GM23338 (cell line): ENCODE measurements around the gene SIKE1. TPM values are rescaled to one million over a fixed set of nuclear protein-coding genes. Genes with fewer than 3 reads are reported as not detected.

ENCODE experiments used
- ETS1 ChIP-seq: IDR thresholded peaks from 2 replicates; pipeline ENCODE4 v1.6.1; 2016; ENCODE audit warnings: antibody characterized with exemption
- EZH2 ChIP-seq: fragments of 200-600 bp; sonication (generic); IDR thresholded peaks from one replicate; pipeline ENCODE4 v1.8.0; 2017; ENCODE audit warnings: antibody characterized with exemption, mild to moderate bottlenecking, low read depth; ENCODE audit not compliant: unreplicated experiment
- JUNB ChIP-seq: IDR thresholded peaks from one replicate; pipeline ENCODE4 v1.6.1; 2016; ENCODE audit warnings: antibody characterized with exemption; ENCODE audit not compliant: unreplicated experiment
- ZNF462 ChIP-seq: fragments of 250-450 bp; sonication (Bioruptor Pico); IDR thresholded peaks from 2 replicates; pipeline ENCODE4 v1.5.0; 2020; ENCODE audit warnings: mild to moderate bottlenecking, moderate library complexity
- polyA plus RNA-seq: library from polyadenylated mRNA; unstranded; fragments of >200 nt; fragmentation: Nextera tagmentation; extraction: Ambion mirVana; gene quantifications from 2 replicates; pipeline ENCODE4 v1.2.1, GENCODE V29; 2016
- small RNA-seq: library from RNA; depleted of rRNA; stranded (forward); fragments of <200 nt; gene quantifications from one replicate; pipeline ENCODE3, GENCODE V24; 2014; ENCODE audit warnings: low replicate concordance
- total RNA-seq: library from RNA; depleted of rRNA; stranded (reverse); fragments of >200 nt; shearing (Covaris generic); gene quantifications from 2 replicates; pipeline ENCODE4 v1.2.3, GENCODE V29; 2014; rRNA removed

The SIKE1 gene
- total and polyA plus RNA-seq, 2 experiments from 2014 or later: 74.0 to 96.3 TPM

GRCh38 chr1:114720492-114720891 is 60.0 kb downstream of the SIKE1 start (continued):
- no peak for TF ChIP-seq ZNF462
- TF ChIP-seq EZH2: no peak
- TF ChIP-seq JUNB: no peak
- no peak for TF ChIP-seq ETS1

Small RNA genes lying within 50 kb of the gene (small RNA-seq; reads per million reads assigned to genes)
- 0.17 reads per million for gene RNY1P13

Other genes starting within 250 kb of the SIKE1 start
- gene BCAS2, start 199.1 kb downstream of the SIKE1 start, total RNA-seq: 49.9 and 50.7 TPM in 2 replicates
- gene BCAS2, start 199.1 kb downstream of the SIKE1 start, polyA plus RNA-seq: 75.4 and 111 TPM in 2 replicates
- 2.9 and 4.1 TPM in 2 replicates for gene DENND2C, start 110.6 kb downstream of the SIKE1 start, total RNA-seq
- gene DENND2C, start 110.6 kb downstream of the SIKE1 start, polyA plus RNA-seq: 4.9 and 7.0 TPM in 2 replicates
- gene AMPD1, start 85.1 kb downstream of the SIKE1 start, total RNA-seq: not detected in 2 replicates
- 0.27 TPM in 1 of 2 replicates, not detected in the other for gene AMPD1, start 85.1 kb downstream of the SIKE1 start, polyA plus RNA-seq
- 83.2 and 84.7 TPM in 2 replicates for gene NRAS, start 63.9 kb downstream of the SIKE1 start, total RNA-seq
- gene NRAS, start 63.9 kb downstream of the SIKE1 start, polyA plus RNA-seq: 18.4 and 22.3 TPM in 2 replicates
- gene CSDE1, start 22.7 kb downstream of the SIKE1 start, total RNA-seq: 1,054 and 1,579 TPM in 2 replicates
- 210 and 214 TPM in 2 replicates for gene CSDE1, start 22.7 kb downstream of the SIKE1 start, polyA plus RNA-seq
- gene SYCP1, start 74.2 kb upstream of the SIKE1 start, total RNA-seq: 0.24 and 0.50 TPM in 2 replicates
- gene SYCP1, start 74.2 kb upstream of the SIKE1 start, polyA plus RNA-seq: 0.66 and 2.1 TPM in 2 replicates
- not detected in 2 replicates for gene TSHB, start 249.1 kb upstream of the SIKE1 start, total RNA-seq
- not detected in 2 replicates for gene TSHB, start 249.1 kb upstream of the SIKE1 start, polyA plus RNA-seq